ENCODE data around the gene PIK3R2. TPM values are rescaled to one million over a fixed set of nuclear protein-coding genes. Genes with fewer than 3 reads are reported as not detected.
"Not testable (repeated sequence)": the region's sequence is repeated elsewhere in the genome, so short reads cannot be mapped to it uniquely, and the experiment has no call there.

Gene PIK3R2
- polyA plus RNA-seq (14.8 and 19.1 TPM in 2 replicates), polyA minus RNA-seq (33.1 and 35.4 TPM in 2 replicates)

DNA sequence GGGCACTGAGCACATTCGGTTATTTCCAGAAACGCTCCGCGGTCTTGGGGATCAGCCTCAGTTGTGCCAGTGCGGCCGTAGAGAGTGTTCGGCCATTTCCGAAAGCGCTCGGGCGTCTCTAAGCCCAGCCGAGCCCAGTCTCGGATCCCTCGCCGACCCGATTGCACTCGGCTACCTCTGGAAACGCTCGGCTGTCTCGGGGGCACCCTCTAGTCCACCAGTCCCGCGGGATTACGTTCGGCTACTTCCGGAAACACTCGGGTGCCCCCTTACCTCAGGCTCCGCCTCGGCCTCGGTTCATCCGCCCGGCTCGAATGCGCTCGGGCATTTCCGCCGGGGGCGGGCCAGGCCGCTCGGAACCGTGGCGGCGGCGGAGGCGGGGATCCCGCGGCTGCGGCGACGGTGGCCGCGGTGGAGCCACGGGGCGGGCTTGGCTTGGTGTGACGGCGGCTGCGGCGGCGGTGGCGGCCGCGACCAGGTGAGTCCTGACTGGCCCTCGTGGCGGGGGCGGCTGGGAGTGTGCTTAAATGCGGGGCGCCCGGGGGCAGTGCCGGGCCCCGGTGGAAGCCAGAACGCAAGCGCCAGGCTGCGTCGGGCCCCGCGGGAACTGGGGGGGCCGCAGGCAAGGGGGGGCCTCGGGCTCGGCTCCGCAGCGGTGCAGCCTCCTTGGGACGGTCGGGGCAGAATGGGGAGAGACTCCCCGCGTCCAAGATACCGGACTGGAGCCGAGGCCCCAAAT is at the start of gene PIK3R2:
Gene PIK3R2, plus strand, starts transcription at position 347 of the 739 bp plus-strand sequence. CDS start 2,717 bp downstream, outside the sequence.
- Histone ChIP-seq H3K27ac (ENCODE audit: low read length) (peak within 1 kb of the TSS; percentile 96), H3F3A (ENCODE audit: insufficient read depth, low read length, poor library complexity, severe bottlenecking) (no peaks in the 10 kb centered on the region), H3K79me2 (replicated peaks; ENCODE audit: insufficient read depth, low read length) (peaks cover 5% of the 10 kb centered on the region), H3K4me2 (ENCODE audit: low read length) (peak within 1 kb of the TSS; percentile 63), H3K36me3 (ENCODE audit: insufficient read depth, low read length) (no peaks in the 10 kb centered on the region), H3K27me3 (ENCODE audit: insufficient read depth, low read depth, low read length) (no peaks in the 10 kb centered on the region), H4K20me1 (ENCODE audit: insufficient read depth) (no peaks in the 10 kb centered on the region), H3K9me2 (ENCODE audit: insufficient read depth, low read length) (no peaks in the 10 kb centered on the region), H3K4me3 (ENCODE audit: low read length) (peak within 1 kb of the TSS; percentile 96), H3K9ac (ENCODE audit: low read length) (peak within 1 kb of the TSS; percentile 92), H2AFZ (ENCODE audit: low read depth, low read length) (peak within 1 kb of the TSS; percentile 60), H3K9me3 (ENCODE audit: low read length) (no peaks in the 10 kb centered on the region)
- TF ChIP-seq EZH2 (IDR thresholded peaks at IDR 0.05; ENCODE audit: borderline replicate concordance, insufficient read depth, low read length, poor library complexity, severe bottlenecking) (no peak), SMC3 (conservative IDR thresholded peaks at IDR 0.05; ENCODE audit: poor library complexity) (peak; percentile 5), POLR2AphosphoS5 (IDR thresholded peaks at IDR 0.05) (peak; percentile 87), RAD21 (conservative IDR thresholded peaks at IDR 0.05) (no peak), EP300 (conservative IDR thresholded peaks at IDR 0.05; ENCODE audit: poor library complexity, severe bottlenecking) (no peak), MXI1 (conservative IDR thresholded peaks at IDR 0.05; ENCODE audit: poor library complexity, severe bottlenecking) (peak; percentile 74), TAF1 (IDR thresholded peaks at IDR 0.05; ENCODE audit: low read depth) (peak; percentile 74)
- TF ChIP-seq, protein P1, sequence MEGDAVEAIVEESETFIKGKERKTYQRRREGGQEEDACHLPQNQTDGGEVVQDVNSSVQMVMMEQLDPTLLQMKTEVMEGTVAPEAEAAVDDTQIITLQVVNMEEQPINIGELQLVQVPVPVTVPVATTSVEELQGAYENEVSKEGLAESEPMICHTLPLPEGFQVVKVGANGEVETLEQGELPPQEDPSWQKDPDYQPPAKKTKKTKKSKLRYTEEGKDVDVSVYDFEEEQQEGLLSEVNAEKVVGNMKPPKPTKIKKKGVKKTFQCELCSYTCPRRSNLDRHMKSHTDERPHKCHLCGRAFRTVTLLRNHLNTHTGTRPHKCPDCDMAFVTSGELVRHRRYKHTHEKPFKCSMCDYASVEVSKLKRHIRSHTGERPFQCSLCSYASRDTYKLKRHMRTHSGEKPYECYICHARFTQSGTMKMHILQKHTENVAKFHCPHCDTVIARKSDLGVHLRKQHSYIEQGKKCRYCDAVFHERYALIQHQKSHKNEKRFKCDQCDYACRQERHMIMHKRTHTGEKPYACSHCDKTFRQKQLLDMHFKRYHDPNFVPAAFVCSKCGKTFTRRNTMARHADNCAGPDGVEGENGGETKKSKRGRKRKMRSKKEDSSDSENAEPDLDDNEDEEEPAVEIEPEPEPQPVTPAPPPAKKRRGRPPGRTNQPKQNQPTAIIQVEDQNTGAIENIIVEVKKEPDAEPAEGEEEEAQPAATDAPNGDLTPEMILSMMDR (IDR thresholded peaks at IDR 0.05; ENCODE audit: poor library complexity, severe bottlenecking), result no peak
- TF ChIP-seq, protein P2, sequence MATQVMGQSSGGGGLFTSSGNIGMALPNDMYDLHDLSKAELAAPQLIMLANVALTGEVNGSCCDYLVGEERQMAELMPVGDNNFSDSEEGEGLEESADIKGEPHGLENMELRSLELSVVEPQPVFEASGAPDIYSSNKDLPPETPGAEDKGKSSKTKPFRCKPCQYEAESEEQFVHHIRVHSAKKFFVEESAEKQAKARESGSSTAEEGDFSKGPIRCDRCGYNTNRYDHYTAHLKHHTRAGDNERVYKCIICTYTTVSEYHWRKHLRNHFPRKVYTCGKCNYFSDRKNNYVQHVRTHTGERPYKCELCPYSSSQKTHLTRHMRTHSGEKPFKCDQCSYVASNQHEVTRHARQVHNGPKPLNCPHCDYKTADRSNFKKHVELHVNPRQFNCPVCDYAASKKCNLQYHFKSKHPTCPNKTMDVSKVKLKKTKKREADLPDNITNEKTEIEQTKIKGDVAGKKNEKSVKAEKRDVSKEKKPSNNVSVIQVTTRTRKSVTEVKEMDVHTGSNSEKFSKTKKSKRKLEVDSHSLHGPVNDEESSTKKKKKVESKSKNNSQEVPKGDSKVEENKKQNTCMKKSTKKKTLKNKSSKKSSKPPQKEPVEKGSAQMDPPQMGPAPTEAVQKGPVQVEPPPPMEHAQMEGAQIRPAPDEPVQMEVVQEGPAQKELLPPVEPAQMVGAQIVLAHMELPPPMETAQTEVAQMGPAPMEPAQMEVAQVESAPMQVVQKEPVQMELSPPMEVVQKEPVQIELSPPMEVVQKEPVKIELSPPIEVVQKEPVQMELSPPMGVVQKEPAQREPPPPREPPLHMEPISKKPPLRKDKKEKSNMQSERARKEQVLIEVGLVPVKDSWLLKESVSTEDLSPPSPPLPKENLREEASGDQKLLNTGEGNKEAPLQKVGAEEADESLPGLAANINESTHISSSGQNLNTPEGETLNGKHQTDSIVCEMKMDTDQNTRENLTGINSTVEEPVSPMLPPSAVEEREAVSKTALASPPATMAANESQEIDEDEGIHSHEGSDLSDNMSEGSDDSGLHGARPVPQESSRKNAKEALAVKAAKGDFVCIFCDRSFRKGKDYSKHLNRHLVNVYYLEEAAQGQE (IDR thresholded peaks at IDR 0.05; ENCODE audit: borderline replicate concordance), result peak; percentile 11

DNA sequence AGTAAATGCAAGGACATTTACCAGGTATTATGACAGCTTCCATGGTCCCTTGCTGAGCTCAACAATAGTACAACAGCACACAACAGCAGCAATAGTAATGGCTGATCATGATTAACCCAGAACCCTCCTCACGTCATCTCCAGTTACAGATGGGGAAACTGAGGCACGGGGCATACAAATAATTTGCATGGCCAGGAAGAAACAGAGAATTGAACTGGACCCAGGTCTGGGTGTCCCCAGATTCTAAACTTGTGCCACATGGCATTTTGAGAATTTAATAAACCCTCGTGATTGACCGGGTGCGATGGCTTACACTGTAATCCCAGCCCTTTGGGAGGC is 48.2 kb upstream of the PIK3R2 start:
- peaks cover 13% of the 10 kb centered on the region for H3K27me3 ChIP-seq (ENCODE audit: insufficient read depth, low read depth, low read length)
- peak overlapping the region; percentile 41 for H3K27ac ChIP-seq (ENCODE audit: low read length)
- no peaks in the 10 kb centered on the region for H3K9me2 ChIP-seq (ENCODE audit: insufficient read depth, low read length)
- no peaks in the 10 kb centered on the region for H4K20me1 ChIP-seq (ENCODE audit: insufficient read depth)
- H3K9ac ChIP-seq (ENCODE audit: low read length), result peak overlapping the region; percentile 43
- peak overlapping the region; percentile 16 for H3K4me2 ChIP-seq (ENCODE audit: low read length)
- TF ChIP-seq EP300 (conservative IDR thresholded peaks at IDR 0.05; ENCODE audit: poor library complexity, severe bottlenecking) (no peak), MXI1 (conservative IDR thresholded peaks at IDR 0.05; ENCODE audit: poor library complexity, severe bottlenecking) (no peak), EZH2 (IDR thresholded peaks at IDR 0.05; ENCODE audit: borderline replicate concordance, insufficient read depth, low read length, poor library complexity, severe bottlenecking) (no peak), RAD21 (conservative IDR thresholded peaks at IDR 0.05) (no peak), TAF1 (IDR thresholded peaks at IDR 0.05; ENCODE audit: low read depth) (no peak), SMC3 (conservative IDR thresholded peaks at IDR 0.05; ENCODE audit: poor library complexity) (no peak), POLR2AphosphoS5 (IDR thresholded peaks at IDR 0.05) (no peak)
- TF ChIP-seq, protein P1 (IDR thresholded peaks at IDR 0.05; ENCODE audit: poor library complexity, severe bottlenecking), result no peak
- TF ChIP-seq, protein P2 (IDR thresholded peaks at IDR 0.05; ENCODE audit: borderline replicate concordance), result no peak
- H2AFZ ChIP-seq (ENCODE audit: low read depth, low read length), result peak overlapping the region; percentile 25
- no peaks in the 10 kb centered on the region for H3F3A ChIP-seq (ENCODE audit: insufficient read depth, low read length, poor library complexity, severe bottlenecking)
- H3K79me2 ChIP-seq (replicated peaks; ENCODE audit: insufficient read depth, low read length), result no peaks in the 10 kb centered on the region
- H3K4me3 ChIP-seq (ENCODE audit: low read length), result peak overlapping the region; percentile 59
- no peaks in the 10 kb centered on the region for H3K9me3 ChIP-seq (ENCODE audit: low read length)
- no peaks in the 10 kb centered on the region for H3K36me3 ChIP-seq (ENCODE audit: insufficient read depth, low read length)

DNA sequence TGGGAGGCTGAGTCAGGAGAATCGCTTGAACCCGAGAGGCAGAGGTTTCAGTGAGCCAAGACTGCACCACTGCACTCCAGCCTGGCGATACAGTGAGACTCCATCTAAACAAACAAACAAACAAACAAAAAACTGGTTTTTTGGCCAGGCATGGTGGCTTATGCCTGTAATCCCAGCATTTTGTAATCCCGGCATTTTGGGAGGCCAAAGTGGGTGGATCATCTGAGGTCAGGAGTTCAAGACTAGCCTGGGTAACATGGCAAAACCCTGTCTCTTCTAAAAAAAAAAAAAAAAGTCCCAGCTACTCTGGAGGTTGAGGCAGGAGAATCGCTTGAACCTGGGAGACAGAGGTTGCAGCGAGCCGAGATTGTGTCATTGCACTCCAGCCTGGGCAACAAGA is 47.7 kb upstream of the PIK3R2 start:
- not testable (repeated sequence) for H3F3A ChIP-seq (ENCODE audit: insufficient read depth, low read length, poor library complexity, severe bottlenecking); H3K9ac ChIP-seq (ENCODE audit: low read length); H3K4me3 ChIP-seq (ENCODE audit: low read length); H3K9me3 ChIP-seq (ENCODE audit: low read length); H3K36me3 ChIP-seq (ENCODE audit: insufficient read depth, low read length); H3K9me2 ChIP-seq (ENCODE audit: insufficient read depth, low read length); H4K20me1 ChIP-seq (ENCODE audit: insufficient read depth); H2AFZ ChIP-seq (ENCODE audit: low read depth, low read length); H3K27ac ChIP-seq (ENCODE audit: low read length); H3K79me2 ChIP-seq (replicated peaks; ENCODE audit: insufficient read depth, low read length); H3K4me2 ChIP-seq (ENCODE audit: low read length)
- peaks cover 15% of the 10 kb centered on the region for H3K27me3 ChIP-seq (ENCODE audit: insufficient read depth, low read depth, low read length)

All from neural cell (in vitro differentiated cells).